Measurements from ENCODE around the gene PDCD4. TPM values are rescaled to one million over a fixed set of nuclear protein-coding genes. Genes with fewer than 3 reads are reported as not detected.

PDCD4 gene
- total RNA-seq, 1 donor from 2014 or later, result 55.5 TPM

DNA sequence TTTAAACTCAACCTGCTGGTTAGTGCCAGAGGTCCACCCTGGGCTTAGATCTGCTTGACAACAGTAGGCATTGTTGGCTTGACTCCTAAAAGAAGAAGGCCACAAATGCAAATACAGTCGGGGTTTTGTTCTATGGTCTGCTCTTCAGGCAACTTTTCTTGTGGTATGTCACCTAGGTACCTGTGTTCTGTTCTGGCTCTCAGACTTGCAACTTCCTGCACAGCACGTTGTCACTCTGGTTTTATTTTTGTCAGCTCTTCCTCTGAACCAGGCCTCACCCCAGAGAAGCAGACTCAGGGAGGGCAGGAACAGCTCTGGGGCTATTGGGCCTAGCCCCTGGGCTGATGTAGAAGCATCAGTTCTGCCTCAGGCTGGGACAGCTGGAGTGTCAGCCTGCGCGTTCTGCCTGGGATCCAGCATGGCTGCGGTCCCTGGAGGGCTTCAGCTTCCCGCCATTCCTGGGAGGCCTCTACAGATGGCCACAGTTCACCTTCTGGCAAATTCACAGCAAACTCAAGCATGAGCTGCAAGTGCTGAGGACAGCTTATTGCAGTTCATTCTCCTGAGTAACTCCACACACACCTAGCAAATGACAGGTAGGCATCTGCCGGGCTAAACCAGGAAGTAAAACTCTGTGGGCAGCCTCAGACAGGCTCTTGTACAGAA lies 11.0 kb upstream of the PDCD4 start:
- DNase-seq (ENCODE audit: low read depth), result no peak
- TF ChIP-seq, protein P1, sequence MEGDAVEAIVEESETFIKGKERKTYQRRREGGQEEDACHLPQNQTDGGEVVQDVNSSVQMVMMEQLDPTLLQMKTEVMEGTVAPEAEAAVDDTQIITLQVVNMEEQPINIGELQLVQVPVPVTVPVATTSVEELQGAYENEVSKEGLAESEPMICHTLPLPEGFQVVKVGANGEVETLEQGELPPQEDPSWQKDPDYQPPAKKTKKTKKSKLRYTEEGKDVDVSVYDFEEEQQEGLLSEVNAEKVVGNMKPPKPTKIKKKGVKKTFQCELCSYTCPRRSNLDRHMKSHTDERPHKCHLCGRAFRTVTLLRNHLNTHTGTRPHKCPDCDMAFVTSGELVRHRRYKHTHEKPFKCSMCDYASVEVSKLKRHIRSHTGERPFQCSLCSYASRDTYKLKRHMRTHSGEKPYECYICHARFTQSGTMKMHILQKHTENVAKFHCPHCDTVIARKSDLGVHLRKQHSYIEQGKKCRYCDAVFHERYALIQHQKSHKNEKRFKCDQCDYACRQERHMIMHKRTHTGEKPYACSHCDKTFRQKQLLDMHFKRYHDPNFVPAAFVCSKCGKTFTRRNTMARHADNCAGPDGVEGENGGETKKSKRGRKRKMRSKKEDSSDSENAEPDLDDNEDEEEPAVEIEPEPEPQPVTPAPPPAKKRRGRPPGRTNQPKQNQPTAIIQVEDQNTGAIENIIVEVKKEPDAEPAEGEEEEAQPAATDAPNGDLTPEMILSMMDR (conservative IDR thresholded peaks at IDR 0.05; ENCODE audit: low read depth, low read length), result no peak
- H3K4me3 ChIP-seq (ENCODE audit: low read depth, low read length), result no peak overlapping the region

DNA sequence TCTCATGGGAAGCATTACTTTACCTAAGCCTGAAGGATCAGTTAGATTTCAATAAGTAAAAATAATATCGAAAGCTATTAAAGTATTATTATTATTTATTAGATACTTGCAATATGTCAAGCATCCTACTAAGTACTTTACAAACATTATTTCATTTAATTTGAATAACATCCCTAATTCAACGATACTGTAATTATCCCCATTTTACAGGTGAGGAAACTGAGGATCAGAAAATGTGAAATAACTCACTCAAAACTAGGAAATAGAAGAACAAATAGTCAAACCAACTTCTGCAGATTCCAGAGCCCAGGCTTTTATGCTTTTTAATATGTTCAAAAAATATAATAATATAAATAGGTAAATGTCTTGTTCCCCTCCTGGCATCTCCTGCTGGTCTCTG lies 10.3 kb upstream of the PDCD4 start:
- no peak for DNase-seq (ENCODE audit: low read depth)
- H3K4me3 ChIP-seq (ENCODE audit: low read depth, low read length), result no peak overlapping the region
- TF ChIP-seq, protein P1 (conservative IDR thresholded peaks at IDR 0.05; ENCODE audit: low read depth, low read length), result no peak

DNA sequence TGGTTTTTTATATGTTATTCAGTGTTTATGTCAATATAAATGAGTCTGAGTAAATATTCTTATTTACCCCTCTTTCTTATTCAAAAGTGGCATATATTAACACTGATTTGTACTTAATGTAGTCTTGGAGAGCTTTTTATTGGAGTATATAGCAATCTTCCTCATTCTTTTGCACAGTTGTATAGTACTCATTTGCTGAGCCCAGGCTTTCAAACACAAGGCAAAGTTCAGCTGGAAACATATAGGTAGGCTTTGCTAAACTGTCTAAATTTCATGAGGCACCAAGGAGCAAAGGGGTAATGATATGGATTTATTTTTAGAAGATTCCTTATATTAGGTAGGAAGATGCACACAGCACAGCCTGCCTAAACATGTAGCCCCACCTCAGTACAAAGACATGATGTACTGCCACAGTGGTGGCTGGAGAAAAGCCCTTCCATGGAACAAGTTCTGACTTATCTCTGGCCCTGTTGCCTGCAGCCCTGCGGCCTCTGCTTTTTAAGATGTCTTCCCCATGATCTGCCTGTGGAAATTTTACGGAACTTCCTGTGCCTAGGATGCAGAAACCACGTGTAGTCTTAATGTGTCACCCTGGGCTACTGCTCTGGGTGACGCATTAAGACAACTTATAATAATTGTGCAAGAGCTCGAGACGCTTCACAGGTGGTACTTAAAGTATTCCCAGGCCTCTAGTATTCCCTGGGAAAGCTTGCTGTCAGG lies 9.6 kb upstream of the PDCD4 start:
- DNase-seq (ENCODE audit: low read depth), result no peak
- H3K4me3 ChIP-seq (ENCODE audit: low read depth, low read length), result no peak overlapping the region
- TF ChIP-seq, protein P1 (conservative IDR thresholded peaks at IDR 0.05; ENCODE audit: low read depth, low read length), result no peak

DNA sequence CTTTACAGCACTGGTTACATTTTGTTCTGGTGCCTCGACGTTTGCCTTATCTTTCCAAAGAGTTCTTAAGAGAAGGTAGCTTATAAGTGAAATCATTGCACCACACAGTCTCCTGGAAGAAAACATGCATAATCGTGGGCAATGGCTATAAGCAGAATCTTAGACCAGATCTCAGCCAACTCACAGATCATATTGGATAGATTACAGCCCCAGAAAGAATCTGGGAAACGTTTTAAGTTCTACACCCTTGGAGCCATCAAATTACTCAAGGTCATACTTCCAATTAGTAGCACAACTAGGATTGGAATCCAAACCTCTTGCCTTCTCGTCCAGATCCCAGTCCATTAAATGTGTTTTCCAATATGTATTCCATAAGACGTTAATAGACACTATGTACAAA lies 8.8 kb upstream of the PDCD4 start:
- TF ChIP-seq, protein P1 (conservative IDR thresholded peaks at IDR 0.05; ENCODE audit: low read depth, low read length), result no peak
- no peak for DNase-seq (ENCODE audit: low read depth)
- H3K4me3 ChIP-seq (ENCODE audit: low read depth, low read length), result no peak overlapping the region

DNA sequence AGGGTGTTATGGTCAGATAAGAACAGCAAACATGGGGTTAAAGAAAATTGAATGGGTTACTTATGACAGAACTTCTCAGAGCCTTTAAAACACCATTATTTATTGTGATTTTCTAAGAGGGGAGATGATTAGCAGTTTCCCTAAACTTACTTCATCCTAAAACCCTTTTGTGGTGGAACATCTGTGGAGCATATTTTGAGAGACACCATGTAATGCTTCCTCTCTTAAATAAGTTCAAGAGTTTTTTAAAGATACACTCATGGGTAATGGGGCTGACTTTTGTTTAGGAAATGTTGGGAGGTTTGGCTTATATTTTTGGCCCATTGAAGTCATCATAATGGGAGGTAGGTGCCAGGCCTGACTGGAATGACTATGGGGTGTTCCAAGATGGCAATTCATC lies 8.4 kb upstream of the PDCD4 start:
- H3K4me3 ChIP-seq (ENCODE audit: low read depth, low read length), result no peak overlapping the region
- DNase-seq (ENCODE audit: low read depth), result no peak
- TF ChIP-seq, protein P1 (conservative IDR thresholded peaks at IDR 0.05; ENCODE audit: low read depth, low read length), result no peak

DNA sequence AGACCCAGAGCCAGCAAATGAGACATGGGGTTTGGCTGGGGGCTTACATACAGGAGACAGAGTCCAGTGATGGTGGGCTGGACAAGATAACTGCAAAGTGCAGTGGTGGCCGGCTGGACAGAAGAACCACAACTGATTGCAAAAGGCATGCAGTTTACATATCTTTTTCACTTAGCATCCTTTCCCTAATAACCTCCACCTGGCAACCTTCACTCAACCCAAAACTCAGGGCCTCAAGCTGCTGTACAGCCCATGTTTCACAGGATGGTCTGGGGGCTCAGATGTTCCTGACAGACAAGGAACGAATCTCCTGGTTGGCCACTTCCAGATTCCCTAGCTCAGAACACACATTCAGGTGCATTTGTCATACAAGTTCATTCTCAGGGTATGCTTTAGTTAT lies 7.8 kb upstream of the PDCD4 start:
- H3K4me3 ChIP-seq (ENCODE audit: low read depth, low read length), result no peak overlapping the region
- no peak for DNase-seq (ENCODE audit: low read depth)
- TF ChIP-seq, protein P1 (conservative IDR thresholded peaks at IDR 0.05; ENCODE audit: low read depth, low read length), result no peak

Data from epithelial cell of proximal tubule (primary cell).